Central memory CD4-positive, alpha-beta T cell (primary cell): Measurements from ENCODE around the gene SIDT2.
"Not testable (repeated sequence)": the region's sequence is repeated elsewhere in the genome, so short reads cannot be mapped to it uniquely, and the experiment has no call there.

Experiments
- DNase-seq: peaks from one replicate; pipeline ENCODE4 v3.0.0; 2022

Gene SIDT2

GRCh38 chr11:117205211-117205818, 26.8 kb downstream of the SIDT2 start:
- no peak for DNase-seq

- not testable (repeated sequence) for DNase-seq
Measured at GRCh38 chr11:117206111-117206510, 27.6 kb downstream of the SIDT2 start.

- not testable (repeated sequence) for DNase-seq
Measured at GRCh38 chr11:117206859-117207258, 28.3 kb downstream of the SIDT2 start.

GRCh38 chr11:117207481-117207880, 28.9 kb downstream of the SIDT2 start:
- not testable (repeated sequence) for DNase-seq

GRCh38 chr11:117208710-117209109, 30.2 kb downstream of the SIDT2 start:
- DNase-seq = not testable (repeated sequence)

- DNase-seq = not testable (repeated sequence)
Measured at GRCh38 chr11:117209351-117210125, 31.0 kb downstream of the SIDT2 start.

GRCh38 chr11:117210620-117211019, 32.1 kb downstream of the SIDT2 start:
- DNase-seq = no peak

GRCh38 chr11:117212697-117213355, 34.3 kb downstream of the SIDT2 start:
- DNase-seq = no peak

GRCh38 chr11:117214404-117215110, 36.0 kb downstream of the SIDT2 start:
- no peak for DNase-seq

GRCh38 chr11:117217141-117218084, 38.9 kb downstream of the SIDT2 start:
- no peak for DNase-seq

- DNase-seq = no peak
Measured at GRCh38 chr11:117218133-117218915, 39.8 kb downstream of the SIDT2 start.

- DNase-seq = no peak
Measured at GRCh38 chr11:117219001-117219400, 40.5 kb downstream of the SIDT2 start.

- no peak for DNase-seq
Measured at GRCh38 chr11:117219455-117219854, 40.9 kb downstream of the SIDT2 start.

- no peak for DNase-seq
Measured at GRCh38 chr11:117219995-117220394, 41.5 kb downstream of the SIDT2 start.

- DNase-seq = no peak
Measured at GRCh38 chr11:117220568-117220967, 42.0 kb downstream of the SIDT2 start.

GRCh38 chr11:117220999-117221774, 42.6 kb downstream of the SIDT2 start:
- DNase-seq = no peak

GRCh38 chr11:117221775-117222517, 43.4 kb downstream of the SIDT2 start:
- DNase-seq = no peak

GRCh38 chr11:117222991-117223740, 44.6 kb downstream of the SIDT2 start:
- DNase-seq = no peak
